Measurements from ENCODE around the gene ADAM20. TPM values are rescaled to one million over a fixed set of nuclear protein-coding genes. Genes with fewer than 3 reads are reported as not detected.

ADAM20 gene
- total RNA-seq, 1 experiment from 2014 or later, result 0.50 TPM

- no peak overlapping the region for H3K4me3 Mint-ChIP-seq
- DNase-seq (ENCODE audit: low spot score), result no peak
- ChIA-PET CTCF (no interaction called here), POLR2A (no interaction called here)
- no peak for ATAC-seq
- H3K9me3 Mint-ChIP-seq, result peaks cover 77% of the 10 kb centered on the region
- peaks cover 19% of the 10 kb centered on the region for H3K27me3 Mint-ChIP-seq (ENCODE audit: low read depth)
- H3K4me1 Mint-ChIP-seq, result no peaks in the 10 kb centered on the region
- H3K27ac Mint-ChIP-seq, result no peak overlapping the region
- TF ChIP-seq ZNF423 (CRISPR knock-in tag; IDR thresholded peaks at IDR 0.05), result no peak
- TF ChIP-seq ATF6 (CRISPR knock-in tag; IDR thresholded peaks at IDR 0.05), result no peak
- TF ChIP-seq NR1H2 (CRISPR knock-in tag; IDR thresholded peaks at IDR 0.05), result no peak
- TF ChIP-seq ARID4B (CRISPR knock-in tag; IDR thresholded peaks at IDR 0.05; ENCODE audit: borderline replicate concordance), result no peak
- no peak for TF ChIP-seq ZNF281 (CRISPR knock-in tag; IDR thresholded peaks at IDR 0.05)
- TF ChIP-seq IRF1 (CRISPR knock-in tag; IDR thresholded peaks at IDR 0.05), result no peak
- TF ChIP-seq ATF1 (CRISPR knock-in tag; IDR thresholded peaks at IDR 0.05), result no peak
- TF ChIP-seq FOXP1 (CRISPR knock-in tag; IDR thresholded peaks at IDR 0.05; ENCODE audit: borderline replicate concordance), result no peak
- no peak for TF ChIP-seq OVOL2 (CRISPR knock-in tag; IDR thresholded peaks at IDR 0.05; ENCODE audit: borderline replicate concordance)
- TF ChIP-seq ZNF219 (CRISPR knock-in tag; IDR thresholded peaks at IDR 0.05; ENCODE audit: borderline replicate concordance), result no peak
- no peak for TF ChIP-seq AFF4 (CRISPR knock-in tag; IDR thresholded peaks at IDR 0.05; ENCODE audit: borderline replicate concordance)
- TF ChIP-seq AR (CRISPR knock-in tag; IDR thresholded peaks at IDR 0.05), result no peak
- TF ChIP-seq ZBTB43 (CRISPR knock-in tag; IDR thresholded peaks at IDR 0.05), result no peak
- TF ChIP-seq JUN (CRISPR knock-in tag; IDR thresholded peaks at IDR 0.05), result no peak
- no peak for TF ChIP-seq USF2 (CRISPR knock-in tag; IDR thresholded peaks at IDR 0.05)
- peaks cover 55% of the 10 kb centered on the region for H3K36me3 Mint-ChIP-seq
These were observed 2.0 kb upstream of the ADAM20 start for GRCh38 chr14:70536830-70537229.

All from WTC11 (cell line).